Transverse colon (tissue), 4 donors: Measurements from ENCODE around the gene KCNIP3. TPM values are rescaled to one million over a fixed set of nuclear protein-coding genes. Genes with fewer than 3 reads are reported as not detected.

Experiments
- DNase-seq: peaks from one replicate; pipeline ENCODE4 v3.0.0-alpha.2; 2019
- H3K27ac ChIP-seq, 4 donors: fragments of 200-600 bp; sonication (generic); 2 replicates each; pipeline ENCODE4 v1.5.1; 2016 to 2018; ENCODE audit warnings: inconsistent platforms in 4 of 4
- H3K27me3 ChIP-seq: fragments of 200-600 bp; sonication (generic); 2 replicates; pipeline ENCODE4 v1.5.1; 2017; ENCODE audit warnings: inconsistent platforms
- H3K36me3 ChIP-seq, 4 donors: fragments of 200-600 bp; sonication (generic); 2 replicates each; pipeline ENCODE4 v1.5.1; 2017 to 2019; ENCODE audit warnings: inconsistent platforms in 4 of 4
- H3K4me1 ChIP-seq, 4 donors: fragments of 200-600 bp; sonication (generic); 2 replicates each; pipeline ENCODE4 v1.5.1; 2017 to 2020; ENCODE audit warnings: inconsistent platforms in 4 of 4
- H3K4me3 ChIP-seq, 4 donors: fragments of 200-600 bp; sonication (generic); 1 replicate in 1 of 4; 2 replicates in 3 of 4; pipeline versions ENCODE4 v1.5.1 to v1.6.1; 2017 to 2019; ENCODE audit warnings: inconsistent platforms in 4 of 4
- H3K9me3 ChIP-seq, 2 donors: fragments of 200-600 bp; sonication (generic); 2 replicates each; pipeline ENCODE4 v1.5.1; 2017 to 2019; ENCODE audit warnings: inconsistent platforms in 2 of 2
- EP300 ChIP-seq: sonication (generic); formaldehyde crosslinking; IDR thresholded peaks from one replicate; pipeline ENCODE4 v1.6.1; 2017; ENCODE audit warnings: antibody characterized with exemption, low read depth
- POLR2A ChIP-seq: fragments of 450-650 bp; IDR thresholded peaks from one replicate; pipeline ENCODE4 v1.6.1; 2016; ENCODE audit warnings: antibody characterized with exemption, mild to moderate bottlenecking, moderate library complexity
- POLR2AphosphoS5 ChIP-seq, 3 donors: sonication (generic); formaldehyde crosslinking; IDR thresholded peaks; one replicate each; pipeline ENCODE4 v1.6.1; 2016; ENCODE audit warnings: antibody characterized with exemption in 3 of 3
- WGBS, 2 donors: methylation state at CpG; one replicate each; pipeline ENCODE4 v1.1.5; 2018; ENCODE audit warnings: low coverage in 1 of 2; 5-methylcytosine and 5-hydroxymethylcytosine counted together
- in situ Hi-C, 4 donors: fragments of 200-750 bp; cut with MboI; loops; one replicate each; pipeline versions ENCODE4 v1.15.0 to v1.15.1; 2017; ENCODE audit warnings: low sequenced_read_pairs in 3 of 4, low pct_ligation_motif_present in 1 of 4, low pct_unique_long_range_greater_than_20kb in 1 of 4
- intact Hi-C: fragments of 100-400 bp; cut with DNase I; formaldehyde crosslinking; loops from one replicate; pipeline ENCODE4 v1.15.1; 2023; ENCODE audit warnings: low total_unique reads
- total RNA-seq, 4 donors: library from RNA; depleted of rRNA; stranded (reverse); fragments of >200 nt; gene quantifications; one replicate each; pipeline ENCODE4 v1.1.0, GENCODE V29; 2016
- TF ChIP-seq, protein P1 (sequence below), 5 experiments: fragments of 200-600 bp in 3 of 5; fragments of 450-650 bp in 2 of 5; sonication (generic) in 3 of 5; IDR thresholded peaks; 1 replicate in 2 of 5; 2 replicates in 3 of 5; pipeline ENCODE4 v1.5.1; 2016 to 2017; ENCODE audit warnings: antibody characterized with exemption in 5 of 5, inconsistent platforms in 3 of 5, mild to moderate bottlenecking in 2 of 5, moderate library complexity in 1 of 5

The KCNIP3 gene
- total RNA-seq, 4 donors from 2014 or later = 1.8 to 4.0 (median 2.2) TPM

DNA sequence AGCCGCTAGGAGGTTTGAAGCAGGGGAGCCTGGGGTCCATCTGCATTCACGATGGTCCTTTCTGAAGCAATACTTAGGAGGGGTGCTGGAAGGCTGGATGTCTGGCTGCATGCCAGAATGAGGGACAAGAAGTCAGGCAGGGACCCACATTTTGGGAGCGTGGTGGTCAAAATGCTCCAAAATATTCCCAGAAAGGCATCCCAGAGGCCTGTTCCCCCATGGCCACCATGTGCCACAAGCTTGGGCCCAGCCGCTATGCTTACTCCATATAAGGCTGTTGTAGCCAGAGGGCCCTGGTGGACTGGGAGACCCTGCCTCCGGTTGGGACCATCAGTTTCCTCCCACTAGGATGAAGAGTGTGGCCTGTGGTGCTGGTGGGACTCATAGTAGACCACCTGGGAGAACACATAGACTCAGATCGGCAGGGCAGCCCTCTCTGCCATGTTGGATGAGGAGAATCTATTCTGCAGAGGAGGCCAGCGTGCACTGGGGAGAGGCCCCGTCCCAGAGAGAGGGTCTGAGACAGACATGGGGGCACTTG, 26.5 kb upstream of the KCNIP3 start:
- no peaks in the 10 kb centered on the region for H3K27me3 ChIP-seq
- no peak for TF ChIP-seq EP300
- TF ChIP-seq, protein P1, sequence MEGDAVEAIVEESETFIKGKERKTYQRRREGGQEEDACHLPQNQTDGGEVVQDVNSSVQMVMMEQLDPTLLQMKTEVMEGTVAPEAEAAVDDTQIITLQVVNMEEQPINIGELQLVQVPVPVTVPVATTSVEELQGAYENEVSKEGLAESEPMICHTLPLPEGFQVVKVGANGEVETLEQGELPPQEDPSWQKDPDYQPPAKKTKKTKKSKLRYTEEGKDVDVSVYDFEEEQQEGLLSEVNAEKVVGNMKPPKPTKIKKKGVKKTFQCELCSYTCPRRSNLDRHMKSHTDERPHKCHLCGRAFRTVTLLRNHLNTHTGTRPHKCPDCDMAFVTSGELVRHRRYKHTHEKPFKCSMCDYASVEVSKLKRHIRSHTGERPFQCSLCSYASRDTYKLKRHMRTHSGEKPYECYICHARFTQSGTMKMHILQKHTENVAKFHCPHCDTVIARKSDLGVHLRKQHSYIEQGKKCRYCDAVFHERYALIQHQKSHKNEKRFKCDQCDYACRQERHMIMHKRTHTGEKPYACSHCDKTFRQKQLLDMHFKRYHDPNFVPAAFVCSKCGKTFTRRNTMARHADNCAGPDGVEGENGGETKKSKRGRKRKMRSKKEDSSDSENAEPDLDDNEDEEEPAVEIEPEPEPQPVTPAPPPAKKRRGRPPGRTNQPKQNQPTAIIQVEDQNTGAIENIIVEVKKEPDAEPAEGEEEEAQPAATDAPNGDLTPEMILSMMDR (IDR thresholded peaks at IDR 0.05) = no peak
- no peak for TF ChIP-seq POLR2AphosphoS5 (IDR thresholded peaks at IDR 0.05)
- no peak for TF ChIP-seq POLR2A
- DNase-seq = no peak
- intact Hi-C loops = no loop called here
- in situ Hi-C loops = no loop called here
- peaks cover 0 to 13% (median 7%) of the 10 kb centered on the region in 4 donors for H3K4me1 ChIP-seq
- no peaks in the 10 kb centered on the region for H3K9me3 ChIP-seq
- WGBS, 2 donors = 92% methylated on average over 8 of the region's 8 CpGs; no CpG with 5 or more reads in 1 of the 2 donors
- no peaks in the 10 kb centered on the region for H3K36me3 ChIP-seq
- H3K4me3 ChIP-seq = no peak overlapping the region
- no peak overlapping the region for H3K27ac ChIP-seq

DNA sequence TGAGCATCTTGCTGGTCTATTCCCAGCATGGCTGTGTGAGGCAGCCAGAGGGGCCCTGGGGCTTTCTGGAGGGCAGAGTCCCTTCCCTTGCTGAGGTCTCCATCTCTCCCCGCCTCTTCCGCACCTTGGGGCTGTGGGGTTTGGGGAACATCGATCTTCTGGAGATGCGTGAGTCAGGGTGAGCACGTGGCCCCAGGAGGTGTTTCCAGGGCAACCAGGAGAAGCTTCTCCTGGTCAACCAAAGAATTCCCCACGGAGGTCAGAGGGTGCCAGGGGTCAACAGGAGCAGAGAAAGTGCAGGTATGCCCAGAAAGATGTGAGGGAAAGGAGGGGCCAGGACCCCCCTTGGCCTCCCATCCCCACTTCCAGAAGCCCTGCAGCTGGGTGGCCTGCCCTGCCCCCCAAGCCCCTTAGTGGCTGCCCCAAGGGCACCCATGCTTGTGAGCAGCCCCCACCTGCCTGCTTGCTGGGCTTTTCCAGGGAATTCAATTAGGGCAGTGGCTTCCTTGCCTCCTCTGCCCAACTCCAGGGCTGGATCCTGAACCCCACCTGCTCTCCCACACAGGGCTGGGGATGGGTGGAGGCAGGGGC, 25.7 kb upstream of the KCNIP3 start:
- H3K9me3 ChIP-seq = no peaks in the 10 kb centered on the region
- no peaks in the 10 kb centered on the region for H3K27me3 ChIP-seq
- DNase-seq = no peak
- H3K4me1 ChIP-seq = peaks cover 0 to 22% (median 15%) of the 10 kb centered on the region in 4 donors
- intact Hi-C loops (no loop called here), in situ Hi-C loops (no loop called here)
- TF ChIP-seq, protein P1 (IDR thresholded peaks at IDR 0.05) = no peak
- TF ChIP-seq POLR2AphosphoS5 (IDR thresholded peaks at IDR 0.05) = no peak
- TF ChIP-seq POLR2A = no peak
- no peak for TF ChIP-seq EP300
- no peaks in the 10 kb centered on the region for H3K36me3 ChIP-seq
- H3K4me3 ChIP-seq = no peak overlapping the region
- no peak overlapping the region for H3K27ac ChIP-seq
- WGBS, 2 donors = 86% methylated on average over 6 of the region's 6 CpGs; no CpG with 5 or more reads in 1 of the 2 donors

DNA sequence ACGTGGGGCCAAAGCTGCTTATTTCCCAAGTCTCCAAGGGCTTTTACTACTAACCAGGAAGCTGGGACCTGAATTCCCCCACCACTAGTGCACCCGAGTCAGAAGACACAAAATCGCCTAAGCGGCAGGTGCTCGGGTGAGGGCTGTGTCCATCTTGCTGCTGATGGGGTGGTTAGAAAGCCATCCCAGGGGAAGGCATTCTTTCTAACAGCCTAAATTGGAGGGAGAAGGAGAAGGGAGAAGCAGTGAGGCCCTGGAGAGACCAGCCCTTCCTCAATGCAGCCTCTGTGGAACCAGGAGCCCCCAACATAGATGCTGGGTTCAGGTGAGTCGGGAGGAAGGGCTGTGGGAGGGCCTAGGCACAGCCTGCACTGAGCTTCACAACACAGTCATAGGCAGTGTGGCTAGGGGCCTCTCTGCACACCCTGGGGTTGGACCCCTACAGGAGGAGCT, 24.8 kb upstream of the KCNIP3 start:
- TF ChIP-seq POLR2A (no peak), EP300 (no peak), POLR2AphosphoS5 (IDR thresholded peaks at IDR 0.05) (no peak)
- intact Hi-C loops = no loop called here
- no peak for DNase-seq
- Histone ChIP-seq H3K9me3 (no peaks in the 10 kb centered on the region), H3K27ac (no peak overlapping the region), H3K36me3 (no peaks in the 10 kb centered on the region), H3K4me1 (peaks cover 0 to 30% (median 23%) of the 10 kb centered on the region in 4 donors), H3K27me3 (no peaks in the 10 kb centered on the region), H3K4me3 (no peak overlapping the region)
- 84 to 85% methylated on average over 5 to 6 of the region's 6 CpGs for WGBS, 2 donors
- in situ Hi-C loops = no loop called here

DNA sequence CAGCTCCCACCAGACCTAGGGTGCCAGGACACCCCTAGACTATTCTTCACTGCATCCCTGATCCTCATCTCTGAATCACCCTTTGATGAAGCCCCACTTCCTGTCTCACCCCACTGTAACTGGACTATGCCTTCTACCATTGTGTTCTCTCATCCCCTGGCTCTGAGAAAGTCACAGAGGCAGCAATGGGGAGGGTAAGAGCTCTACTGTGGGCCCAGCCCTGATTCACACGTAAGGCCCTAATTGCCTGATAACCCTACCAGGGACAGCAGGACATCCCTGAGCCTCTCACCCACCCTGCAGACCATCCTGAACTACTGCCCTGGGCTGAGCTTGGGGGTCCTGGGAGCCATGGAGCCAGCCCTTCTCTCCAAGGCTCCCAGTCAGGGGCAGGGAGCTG, 24.4 kb upstream of the KCNIP3 start:
- intact Hi-C loops (no loop called here), in situ Hi-C loops (no loop called here)
- Histone ChIP-seq H3K4me3 (no peak overlapping the region), H3K9me3 (no peaks in the 10 kb centered on the region), H3K36me3 (no peaks in the 10 kb centered on the region), H3K27me3 (no peaks in the 10 kb centered on the region), H3K4me1 (peaks cover 0 to 33% (median 27%) of the 10 kb centered on the region in 4 donors), H3K27ac (no peak overlapping the region)
- TF ChIP-seq EP300 = no peak
- TF ChIP-seq, protein P1 (IDR thresholded peaks at IDR 0.05) = no peak
- no peak for TF ChIP-seq POLR2AphosphoS5 (IDR thresholded peaks at IDR 0.05)
- TF ChIP-seq POLR2A = no peak
- 46% methylated on average over 1 of the region's 1 CpG; no CpG with 5 or more reads in 1 of the 2 donors for WGBS, 2 donors
- no peak for DNase-seq
